CD4-positive, alpha-beta T cell treated with Interferon gamma for 1 hour (primary cell): ENCODE measurements around the gene DOHH.
"Not testable (repeated sequence)": the region's sequence is repeated elsewhere in the genome, so short reads cannot be mapped to it uniquely, and the experiment has no call there.

ENCODE experiments used
- DNase-seq: peaks from one replicate; pipeline ENCODE4 v3.0.0-alpha.2; 2020

DOHH gene

DNA sequence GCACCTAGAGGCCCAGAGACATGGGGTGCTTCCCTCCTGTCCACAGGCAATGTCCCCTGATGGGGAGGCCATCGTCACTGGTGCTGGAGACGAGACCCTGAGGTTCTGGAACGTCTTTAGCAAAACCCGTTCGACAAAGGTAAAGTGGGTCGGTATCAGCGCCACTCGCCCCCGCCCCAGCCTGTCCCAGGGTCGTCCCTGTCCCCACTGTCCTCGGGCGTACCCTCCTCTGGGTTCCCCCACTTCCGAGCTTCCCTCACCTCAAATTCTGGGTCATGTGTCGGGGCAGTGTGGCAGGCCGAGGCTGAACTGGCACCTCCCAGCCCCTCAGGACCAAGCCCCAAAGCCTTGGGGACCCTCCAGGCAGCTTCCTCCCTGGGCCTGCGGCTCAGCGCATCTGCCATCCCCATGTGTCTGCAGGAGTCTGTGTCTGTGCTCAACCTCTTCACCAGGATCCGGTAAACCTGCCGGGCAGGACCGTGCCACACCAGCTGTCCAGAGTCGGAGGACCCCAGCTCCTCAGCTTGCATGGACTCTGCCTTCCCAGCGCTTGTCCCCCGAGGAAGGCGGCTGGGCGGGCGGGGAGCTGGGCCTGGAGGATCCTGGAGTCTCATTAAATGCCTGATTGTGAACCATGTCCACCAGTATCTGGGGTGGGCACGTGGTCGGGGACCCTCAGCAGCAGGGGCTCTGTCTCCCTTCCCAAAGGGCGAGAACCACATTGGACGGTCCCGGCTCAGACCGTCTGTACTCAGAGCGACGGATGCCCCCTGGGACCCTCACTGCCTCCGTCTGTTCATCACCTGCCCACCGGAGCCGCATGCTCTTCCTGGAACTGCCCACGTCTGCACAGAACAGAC is 34.1 kb upstream of the DOHH start:
- DNase-seq = no peak

DNA sequence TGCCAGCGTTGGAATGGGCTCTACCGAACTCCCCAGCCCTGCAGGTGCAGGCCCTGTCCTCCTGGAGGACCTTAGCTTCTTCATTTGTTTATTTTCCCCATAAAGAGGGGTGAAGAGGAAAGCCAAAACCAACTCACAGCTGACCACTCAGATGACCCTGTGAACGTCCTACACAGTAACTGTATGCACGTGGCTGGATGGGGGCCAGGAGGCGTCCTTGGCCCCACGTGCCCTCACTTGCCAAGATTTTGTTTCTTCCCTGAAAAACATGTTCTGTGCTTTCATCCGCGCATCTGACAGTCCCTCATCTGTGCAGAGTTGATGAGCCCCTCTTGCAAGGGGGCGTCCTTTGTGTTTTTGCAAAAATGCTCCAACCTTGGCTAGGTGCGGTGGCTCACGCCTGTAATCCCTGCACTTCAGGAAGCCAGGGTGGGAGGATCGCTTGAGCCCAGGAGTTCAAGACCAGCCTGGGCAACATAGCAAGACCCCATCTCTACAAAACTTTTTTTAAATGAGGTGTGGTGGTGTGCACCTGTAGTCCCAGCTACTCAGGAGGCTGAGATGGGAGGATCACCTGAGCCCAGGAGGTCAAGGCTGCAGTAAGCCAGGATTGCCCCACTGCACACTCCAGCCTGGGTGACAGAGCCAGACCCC is 33.2 kb upstream of the DOHH start:
- no peak for DNase-seq

DNA sequence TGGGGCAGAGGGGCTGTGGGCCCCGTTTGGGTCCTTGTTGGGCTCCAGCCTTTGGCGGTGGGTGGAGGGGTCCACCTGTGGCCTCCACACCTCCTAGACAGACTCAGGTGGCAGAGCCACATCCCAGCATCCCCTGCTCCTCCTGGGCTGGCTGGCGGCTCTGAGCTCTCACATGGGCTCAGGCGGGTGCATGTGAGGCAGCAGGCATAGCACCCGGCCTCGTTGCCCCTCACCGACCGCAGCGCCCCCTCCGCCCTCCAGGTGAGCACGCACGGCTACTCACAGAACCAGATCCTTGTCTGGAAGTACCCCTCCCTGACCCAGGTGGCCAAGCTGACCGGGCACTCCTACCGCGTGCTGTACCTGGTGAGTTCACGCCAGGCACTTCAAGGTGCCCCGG is 32.6 kb upstream of the DOHH start:
- DNase-seq = no peak

DNA sequence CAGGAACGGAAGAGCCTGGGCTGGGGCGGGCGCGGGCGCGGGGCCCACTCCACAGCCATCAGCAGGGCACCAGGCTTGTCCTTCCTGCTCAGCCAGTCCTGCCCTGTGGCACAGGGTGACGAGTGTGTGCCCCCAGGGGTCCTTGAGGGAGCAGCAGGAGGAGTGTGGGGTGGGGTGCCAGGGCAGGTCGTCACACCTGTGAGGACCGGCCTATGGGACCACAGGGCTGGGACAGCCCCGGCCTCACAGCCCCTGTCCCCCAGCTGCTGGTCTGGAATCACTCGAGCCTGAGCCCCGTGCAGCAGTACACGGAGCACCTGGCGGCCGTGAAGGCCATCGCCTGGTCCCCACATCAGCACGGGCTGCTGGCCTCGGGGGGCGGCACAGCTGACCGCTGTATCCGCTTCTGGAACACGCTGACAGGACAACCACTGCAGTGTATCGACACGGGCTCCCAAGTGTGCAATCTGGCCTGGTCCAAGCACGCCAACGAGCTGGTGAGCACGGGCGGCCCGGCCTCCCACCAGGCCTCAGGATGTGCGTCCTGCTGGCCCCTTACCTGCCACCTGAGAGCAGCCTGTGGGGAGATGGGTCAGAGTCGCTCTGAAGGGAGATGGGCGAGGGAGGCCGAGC is 31.8 kb upstream of the DOHH start:
- no peak for DNase-seq

DNA sequence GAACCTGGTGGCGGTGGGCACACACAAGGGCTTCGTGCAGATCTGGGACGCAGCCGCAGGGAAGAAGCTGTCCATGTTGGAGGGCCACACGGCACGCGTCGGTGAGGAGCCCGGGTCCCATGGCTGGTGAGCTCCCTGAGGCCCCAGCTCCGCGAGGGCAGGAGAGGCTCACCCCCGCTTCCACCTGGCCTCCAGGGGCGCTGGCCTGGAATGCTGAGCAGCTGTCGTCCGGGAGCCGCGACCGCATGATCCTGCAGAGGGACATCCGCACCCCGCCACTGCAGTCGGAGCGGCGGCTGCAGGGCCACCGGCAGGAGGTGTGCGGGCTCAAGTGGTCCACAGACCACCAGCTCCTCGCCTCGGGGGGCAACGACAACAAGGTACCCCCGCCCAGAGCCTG is 31.2 kb upstream of the DOHH start:
- no peak for DNase-seq

DNA sequence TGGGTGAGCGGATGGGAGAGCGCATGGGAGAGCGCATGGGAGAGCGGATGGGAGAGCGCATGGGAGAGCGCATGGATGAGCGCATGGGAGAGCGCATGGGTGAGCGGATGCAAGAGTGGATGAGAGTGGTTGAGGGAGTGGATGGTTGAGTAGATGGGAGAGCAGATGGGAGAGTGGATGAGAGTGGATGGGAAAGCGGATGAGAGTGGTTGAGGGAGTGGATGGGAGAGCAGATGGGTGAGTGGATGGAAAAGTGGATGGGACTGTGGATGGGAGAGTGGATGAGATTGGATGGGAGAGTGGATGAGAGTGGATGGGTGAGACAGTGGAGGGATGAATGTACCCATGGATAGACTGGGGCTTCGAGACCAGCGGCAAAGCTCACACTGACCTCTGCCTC is 29.9 kb upstream of the DOHH start:
- no peak for DNase-seq

DNA sequence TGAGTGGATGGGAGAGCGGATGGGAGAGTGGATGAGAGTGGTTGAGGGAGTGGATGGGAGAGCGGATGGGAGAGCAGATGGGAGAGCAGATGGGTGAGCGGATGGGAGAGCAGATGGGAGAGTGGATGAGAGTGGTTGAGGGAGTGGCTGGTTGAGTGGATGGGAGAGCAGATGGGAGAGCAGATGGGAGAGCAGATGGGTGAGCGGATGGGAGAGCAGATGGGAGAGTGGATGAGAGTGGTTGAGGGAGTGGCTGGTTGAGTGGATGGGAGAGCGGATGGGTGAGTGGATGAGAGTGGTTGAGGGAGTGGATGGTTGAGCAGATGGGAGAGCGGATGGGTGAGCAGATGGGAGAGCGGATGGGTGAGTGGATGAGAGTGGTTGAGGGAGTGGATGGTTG is 28.8 kb upstream of the DOHH start:
- DNase-seq = not testable (repeated sequence)

DNA sequence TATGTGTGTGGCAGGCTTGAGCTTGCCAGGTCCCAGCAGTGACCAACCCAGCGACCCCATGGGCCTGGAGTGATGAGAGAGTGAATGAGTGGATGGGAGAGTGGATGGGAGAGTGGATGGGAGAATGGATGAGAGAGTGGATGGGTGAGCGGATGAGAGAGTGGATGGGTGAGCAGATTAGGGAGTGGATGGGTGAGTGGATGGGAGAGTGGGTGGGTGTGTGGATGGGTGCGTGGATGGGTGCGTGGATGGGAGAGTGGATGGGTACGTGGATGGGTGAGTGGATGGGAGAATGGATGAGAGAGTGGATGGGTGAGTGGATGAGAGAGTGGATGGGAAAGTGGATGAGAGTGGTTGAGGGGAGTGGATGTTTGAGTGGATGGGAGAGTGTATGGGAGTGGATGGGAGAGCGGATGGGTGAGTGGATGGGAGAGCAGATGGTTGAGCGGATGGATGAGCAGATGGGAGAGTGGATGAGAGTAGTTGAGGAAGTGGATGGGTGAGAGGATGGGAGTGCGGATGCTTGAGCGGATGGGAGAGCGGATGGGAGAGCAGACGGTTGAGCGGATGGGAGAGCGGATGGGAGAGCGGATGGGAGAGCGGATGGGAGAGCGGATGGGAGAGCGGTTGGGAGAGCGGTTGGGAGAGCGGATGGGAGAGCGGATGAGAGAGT is 28.2 kb upstream of the DOHH start:
- DNase-seq = no peak

DNA sequence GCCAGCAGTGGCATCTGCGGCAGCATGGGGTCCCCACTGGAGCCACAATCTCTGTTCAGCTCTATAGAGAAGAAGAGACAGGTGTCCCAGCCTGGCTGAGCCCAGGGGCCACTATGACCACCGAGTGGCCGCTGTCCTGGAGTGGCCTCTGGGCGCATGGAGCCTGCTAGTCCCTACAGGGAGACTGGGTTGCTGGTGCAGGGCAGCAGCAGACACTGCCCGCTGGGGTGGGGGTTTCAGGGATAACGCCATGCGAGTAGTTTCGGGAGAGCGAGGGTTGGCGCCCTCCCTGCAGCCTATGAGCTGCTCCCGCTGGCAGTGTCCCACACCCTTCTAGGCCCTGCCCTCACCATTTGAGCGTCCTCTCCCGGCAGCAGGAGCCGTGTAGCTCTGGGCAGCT is 27.6 kb upstream of the DOHH start:
- DNase-seq = no peak

DNA sequence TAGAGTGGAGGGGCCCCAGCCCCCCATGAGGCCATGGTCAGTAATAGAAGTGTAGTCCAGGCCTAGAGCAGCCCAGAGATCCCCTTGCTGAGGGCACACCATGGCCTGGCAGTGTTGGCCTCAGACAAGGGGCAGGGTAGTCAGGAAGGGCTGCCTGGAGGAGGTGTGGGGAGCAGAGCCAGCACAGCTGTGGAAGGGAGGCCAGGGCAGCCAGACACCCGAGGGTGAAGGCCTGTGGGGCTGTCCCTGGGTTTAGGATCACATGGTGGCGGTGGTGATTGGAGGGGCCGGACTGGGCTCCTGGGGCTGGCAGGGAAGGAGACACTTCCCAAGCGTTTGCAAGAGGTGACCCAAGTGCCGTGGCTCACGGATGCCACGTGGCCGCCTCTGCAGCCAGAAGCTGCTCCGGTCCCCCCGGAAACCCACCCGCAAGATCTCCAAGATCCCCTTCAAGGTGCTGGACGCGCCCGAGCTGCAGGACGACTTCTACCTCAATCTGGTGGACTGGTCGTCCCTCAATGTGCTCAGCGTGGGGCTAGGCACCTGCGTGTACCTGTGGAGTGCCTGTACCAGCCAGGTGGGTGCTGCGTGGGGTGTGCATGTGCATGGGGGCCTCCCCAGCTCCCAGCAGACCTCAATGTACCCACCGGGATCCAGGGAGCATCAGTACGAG is 26.9 kb upstream of the DOHH start:
- DNase-seq = no peak

DNA sequence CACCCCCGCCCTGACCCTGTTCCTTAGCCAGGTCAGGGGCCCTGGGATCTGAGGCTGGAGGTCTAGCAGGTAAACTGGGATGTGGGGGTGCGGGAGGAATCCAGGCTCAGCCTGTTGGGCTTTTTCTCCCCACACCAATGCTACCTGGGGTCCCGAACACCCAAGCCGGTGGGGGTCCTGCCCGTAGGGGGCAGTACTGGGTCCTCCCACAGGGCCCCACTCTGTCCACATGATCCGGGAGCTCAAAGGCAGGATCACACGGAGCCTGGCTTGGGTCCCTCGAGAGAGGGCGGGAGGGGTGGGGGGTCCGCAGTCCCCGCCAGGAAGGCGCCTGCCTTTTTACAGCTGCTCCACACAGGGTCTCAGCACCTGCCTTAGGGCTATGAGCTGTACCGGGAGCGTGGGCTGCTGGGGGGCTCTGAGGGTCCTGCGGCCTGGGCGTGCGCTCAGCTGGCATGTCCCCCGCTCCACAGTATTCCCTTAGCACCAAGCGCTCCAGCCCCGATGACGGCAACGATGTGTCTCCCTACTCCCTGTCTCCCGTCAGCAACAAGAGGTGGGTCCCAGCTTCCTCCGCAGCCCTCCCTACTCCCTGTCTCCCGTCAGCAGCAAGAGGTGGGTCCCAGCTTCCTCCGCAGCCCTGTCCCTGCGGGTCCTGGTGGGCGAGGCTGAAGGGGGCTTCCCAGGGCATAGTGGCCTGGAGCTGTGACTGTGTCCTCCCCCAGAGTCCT is 26.2 kb upstream of the DOHH start:
- no peak for DNase-seq

DNA sequence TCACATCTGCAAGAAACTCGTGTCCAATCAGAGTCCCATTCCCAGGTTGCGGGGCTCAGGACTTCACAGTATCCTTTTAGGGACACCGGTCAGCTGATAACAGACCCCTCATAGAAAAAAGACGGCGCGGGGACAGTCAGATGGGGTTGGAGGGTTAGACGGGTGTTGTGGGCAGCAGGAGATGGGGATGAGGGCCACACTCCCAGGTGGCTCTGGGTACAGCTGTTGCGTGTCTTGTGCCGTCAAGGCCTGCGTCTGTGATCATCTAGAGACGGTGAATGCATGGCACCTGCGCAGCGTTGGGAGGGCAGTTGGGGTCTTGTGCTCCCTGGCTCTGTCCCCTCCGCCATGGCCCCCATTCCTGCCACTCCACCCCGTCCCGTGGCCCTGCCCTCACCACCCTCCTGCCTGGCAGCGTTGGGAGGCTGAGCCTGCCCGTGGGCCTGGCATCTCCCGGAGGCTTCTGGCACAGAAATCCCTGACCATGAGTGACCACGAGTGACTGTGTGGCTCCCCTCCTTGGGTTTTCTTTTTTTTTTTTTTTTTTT is 24.5 kb upstream of the DOHH start:
- no peak for DNase-seq

DNA sequence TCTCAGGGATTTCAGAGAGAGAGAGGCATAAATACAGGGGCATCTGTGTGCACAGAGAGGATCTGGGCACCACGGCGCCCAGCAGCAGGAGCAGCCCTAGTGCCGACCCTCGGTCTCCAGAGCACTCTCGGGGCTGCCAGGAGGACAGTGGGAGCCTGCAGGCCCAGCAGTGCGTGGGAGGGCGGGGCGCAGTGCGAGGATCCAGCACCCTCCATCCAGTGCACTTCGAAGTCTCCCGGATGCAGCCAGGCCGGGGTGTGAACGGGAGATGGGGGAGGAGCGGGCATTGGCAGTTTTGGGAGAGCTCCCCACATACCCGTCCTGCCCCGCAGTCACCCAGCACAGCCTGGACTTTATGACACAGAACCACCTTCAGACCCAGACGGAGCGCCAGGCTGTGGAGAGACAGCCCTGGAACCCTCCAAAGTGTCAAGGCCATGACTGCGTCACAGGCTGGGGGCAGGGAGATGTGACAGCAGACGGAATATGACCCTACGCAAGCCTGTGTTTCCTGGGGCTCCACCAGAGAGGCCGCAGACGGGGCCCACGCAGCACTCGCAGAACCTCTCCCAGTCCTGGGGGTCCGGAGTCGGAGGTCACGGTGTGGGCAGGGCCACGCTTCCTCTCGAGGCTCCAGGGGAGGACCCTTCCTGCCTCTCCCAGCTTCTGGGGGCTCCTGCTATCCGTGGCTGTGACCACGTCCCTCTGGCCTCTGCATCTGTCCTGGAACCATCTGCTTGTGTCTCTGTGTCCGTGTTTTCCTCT is 23.8 kb upstream of the DOHH start:
- DNase-seq = no peak

DNA sequence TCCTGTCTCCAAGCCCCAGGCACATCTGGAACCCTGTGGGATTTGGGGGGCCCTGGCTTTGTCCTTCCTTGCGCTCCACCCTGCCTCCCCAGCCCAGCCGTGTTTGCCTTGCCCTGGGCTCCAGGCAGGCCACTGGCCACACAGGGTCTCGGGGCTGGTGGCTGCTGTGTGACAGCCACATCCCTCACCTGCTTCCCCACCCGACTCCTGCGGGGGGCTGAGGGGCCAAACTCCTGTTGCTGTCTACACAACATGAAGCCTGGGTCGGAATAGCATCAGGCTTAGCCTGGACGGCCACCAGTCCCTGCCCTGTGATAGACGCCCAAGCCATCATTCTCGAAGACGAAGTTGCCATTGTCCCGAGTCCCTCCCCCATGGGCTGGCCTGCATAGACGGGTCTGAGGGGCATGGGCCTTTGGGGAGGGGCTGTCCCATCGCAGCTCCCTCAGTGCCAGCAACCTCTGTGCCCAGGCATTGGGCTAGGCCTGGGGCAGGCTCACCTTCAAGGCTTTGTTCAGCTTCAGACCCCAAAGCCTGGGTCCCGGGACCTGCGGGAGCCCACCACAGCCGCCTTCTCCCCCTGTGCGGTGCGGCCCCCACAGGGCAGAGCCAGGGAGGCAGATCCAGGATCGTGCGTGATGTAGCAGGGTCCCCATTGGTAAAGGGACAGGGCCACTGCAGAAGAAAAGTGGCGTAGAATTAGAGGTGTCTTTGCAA is 23.0 kb upstream of the DOHH start:
- DNase-seq = no peak

DNA sequence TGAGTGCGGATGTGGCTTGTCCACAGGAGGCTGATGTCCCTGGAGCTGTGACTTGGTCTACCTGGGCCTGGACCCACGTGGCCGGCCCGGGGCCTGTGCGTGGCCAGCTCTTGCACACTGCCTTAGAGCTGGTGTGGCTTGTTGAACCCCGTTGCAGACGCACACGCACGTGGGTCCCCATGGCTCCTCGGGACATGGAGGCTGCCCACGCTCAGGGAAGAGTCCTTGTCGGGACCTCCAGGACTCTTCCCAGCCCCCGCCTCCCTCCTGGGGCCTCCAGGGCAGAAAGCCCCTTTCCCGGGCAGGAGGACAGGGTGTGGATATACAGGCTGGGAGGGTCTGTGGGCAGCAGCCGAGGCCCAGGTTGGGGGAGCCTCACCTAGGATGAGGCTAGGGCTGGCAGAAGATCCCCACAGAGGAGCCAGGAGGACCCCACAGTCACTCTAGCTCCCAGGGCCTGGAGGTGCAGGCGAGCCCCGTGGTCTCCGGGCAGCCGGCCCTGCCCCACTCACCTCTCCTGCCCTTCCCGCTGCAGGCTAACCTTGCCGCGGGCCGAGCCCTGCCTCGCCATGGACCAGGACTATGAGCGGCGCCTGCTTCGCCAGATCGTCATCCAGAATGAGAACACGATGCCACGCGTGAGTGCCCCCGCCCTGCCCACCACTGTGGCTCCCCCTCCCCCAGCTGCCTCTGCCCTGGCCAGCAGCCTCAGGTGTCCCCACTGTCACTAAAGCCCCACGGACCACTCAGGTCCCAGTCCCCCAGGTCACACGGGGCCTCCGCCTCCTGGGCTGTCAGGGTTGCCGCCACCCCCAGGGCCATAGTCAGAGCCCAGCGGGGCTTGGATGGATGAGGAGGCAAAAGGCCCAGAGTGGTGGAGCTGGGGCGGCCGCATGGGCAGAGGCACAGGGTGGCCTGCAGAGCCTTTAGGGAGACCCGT is 22.2 kb upstream of the DOHH start:
- DNase-seq = no peak

DNA sequence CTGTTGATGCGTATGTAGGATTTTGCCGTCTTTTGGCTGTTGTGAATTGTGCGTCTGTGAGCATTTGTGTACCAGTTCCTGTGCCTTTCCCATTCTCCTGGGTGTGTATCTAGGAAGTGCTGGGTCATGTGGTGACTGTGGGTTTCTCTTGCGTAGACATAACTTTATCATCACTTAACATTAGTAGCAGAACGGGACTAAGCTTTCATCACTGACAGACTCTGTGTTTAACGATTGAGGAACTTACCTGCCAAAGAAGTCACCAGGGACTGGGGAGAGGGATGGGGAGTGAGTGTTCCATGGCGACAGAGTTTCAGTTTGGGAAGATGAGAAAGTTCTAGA is 20.6 kb upstream of the DOHH start:
- no peak for DNase-seq

DNA sequence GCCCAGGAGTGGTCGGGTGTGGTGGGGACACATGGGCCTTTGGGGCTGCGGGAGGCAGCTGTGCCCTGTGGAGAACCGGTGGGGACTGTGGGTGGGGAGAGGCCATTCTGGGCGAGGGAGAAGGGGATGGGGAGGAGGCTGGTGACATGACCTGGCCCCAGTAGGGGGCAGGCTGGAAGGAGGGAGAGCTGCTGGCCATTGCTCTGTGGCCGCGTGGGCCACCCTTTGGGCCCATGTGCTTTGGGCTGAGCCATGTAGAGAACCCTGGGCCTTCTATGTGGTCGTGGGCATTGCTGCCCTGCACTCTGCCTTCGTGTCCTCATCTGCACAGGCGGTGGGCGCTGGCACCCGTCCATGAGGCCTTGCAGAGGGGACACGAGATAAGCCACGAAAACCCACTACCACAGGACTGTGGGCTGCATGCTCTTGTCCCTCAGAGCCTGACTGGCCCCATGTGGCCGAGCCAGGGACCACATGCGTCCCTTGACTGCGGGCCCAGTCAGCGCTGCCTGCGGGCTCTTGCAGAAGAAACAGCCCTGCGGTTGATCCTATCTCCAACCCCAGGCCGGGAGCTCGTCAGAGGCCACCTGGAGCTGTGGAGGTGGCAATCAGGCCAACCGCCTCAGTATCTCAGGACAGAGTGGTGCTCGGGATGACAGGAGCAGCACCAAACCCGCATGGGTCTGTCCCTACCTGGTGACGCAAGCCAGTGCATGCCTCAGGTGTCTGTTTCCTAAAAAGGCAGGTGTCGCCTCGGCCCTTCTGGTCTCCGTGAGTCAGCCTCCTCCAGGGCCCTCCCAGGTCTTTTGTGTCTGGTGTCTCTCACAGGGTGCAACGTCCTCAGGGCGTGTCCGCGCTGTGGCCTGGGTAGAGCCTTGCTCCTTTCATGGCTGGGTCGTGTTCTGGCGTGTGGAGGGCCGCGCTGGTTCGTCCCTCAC is 20.0 kb upstream of the DOHH start:
- no peak for DNase-seq

DNA sequence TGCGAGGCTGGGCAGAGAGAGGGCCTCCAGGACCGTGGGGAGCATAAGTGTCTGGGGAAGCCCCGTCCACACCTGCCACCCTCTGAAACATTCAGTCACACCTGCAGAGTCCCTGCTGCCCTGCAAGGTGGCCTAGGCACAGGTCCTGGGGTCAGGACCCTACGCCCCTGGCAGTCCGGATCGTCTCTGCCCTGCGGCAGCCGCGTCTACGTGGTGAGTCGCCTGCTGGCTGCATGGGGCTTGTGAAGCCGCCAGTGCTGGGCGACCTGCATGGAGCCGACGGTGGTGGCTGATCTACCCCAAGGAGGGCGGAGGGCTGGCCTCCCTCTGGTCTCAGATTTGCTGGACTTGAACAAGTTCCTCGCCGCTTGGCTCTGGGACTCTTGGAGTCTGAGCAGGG is 18.7 kb upstream of the DOHH start:
- no peak for DNase-seq
